ENCODE measurements around the gene IFT80. TPM values are rescaled to one million over a fixed set of nuclear protein-coding genes. Genes with fewer than 3 reads are reported as not detected.

Gene IFT80
- total RNA-seq, 1 experiment from 2014 or later = 13.5 TPM

DNA sequence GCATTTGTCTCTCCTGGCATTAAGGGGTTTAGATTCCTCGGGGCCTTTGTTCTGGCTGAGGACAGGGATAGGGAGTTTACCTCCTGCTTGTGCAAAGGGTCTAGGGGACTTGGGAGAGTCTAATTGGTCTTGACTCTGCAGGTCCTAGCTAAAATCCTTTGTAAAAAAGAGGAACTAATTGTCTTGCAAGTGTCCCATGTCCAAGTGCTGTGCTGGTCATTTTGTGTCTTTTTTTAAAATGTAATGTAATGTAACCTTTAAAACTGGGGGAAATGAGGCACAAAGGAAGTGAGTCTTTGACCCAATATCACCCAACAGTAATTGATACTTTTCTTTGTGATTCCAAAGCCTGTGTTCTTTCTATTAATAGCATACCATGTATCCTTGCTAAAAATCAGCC is 188.7 kb downstream of the IFT80 start:
- no peak for DNase-seq (ENCODE audit: low read depth)

Small RNAs within 50 kb of the gene (small RNA-seq; reads per million reads assigned to genes)
- gene MIR15B (13.7 reads per million, percentile 92 among the genes with 10 or more reads in this experiment), gene MIR16-2 (3.0 reads per million, percentile 85 among the genes with 10 or more reads in this experiment)

Other genes with a start within 250 kb of the IFT80 start
- gene C3orf80, start 173.8 kb downstream of the IFT80 start, total RNA-seq (2014; rRNA removed; shearing (Covaris generic)) = 1.8 and 1.9 TPM in 2 replicates
- gene SMC4, start 425 bp upstream of the IFT80 start, total RNA-seq (2014; rRNA removed; shearing (Covaris generic)) = 240 and 369 TPM in 2 replicates
- 13.3 and 16.5 TPM in 2 replicates for gene TRIM59, start 50.6 kb upstream of the IFT80 start, total RNA-seq (2014; rRNA removed; shearing (Covaris generic))
- 36.9 and 49.6 TPM in 2 replicates for gene KPNA4, start 166.3 kb upstream of the IFT80 start, total RNA-seq (2014; rRNA removed; shearing (Covaris generic))